Hippocampal formation (tissue), 2 donors: ENCODE measurements around the gene NR4A3.
A peak's percentile ranks its signal among the peaks of the same experiment; 100 is the strongest.

ENCODE experiments used
- DNase-seq, 2 donors: peaks; one replicate each; lab custom pipeline; 2025; lab: John Stamatoyannopoulos, UW

Gene NR4A3

GRCh38 chr9:99814359-99814758 is 7.3 kb upstream of the NR4A3 start:
- no peak for DNase-seq

- DNase-seq, result no peak
Observed at GRCh38 chr9:99816392-99816791, 5.3 kb upstream of the NR4A3 start.

- no peak for DNase-seq
Observed at GRCh38 chr9:99818500-99818899, 3.2 kb upstream of the NR4A3 start.

- DNase-seq, result peak in 1 of 2 donors; percentile 64
Observed at GRCh38 chr9:99819123-99819855, 2.4 kb upstream of the NR4A3 start.

GRCh38 chr9:99819856-99820684 is 1.6 kb upstream of the NR4A3 start:
- peak; percentile 85 to 88 for DNase-seq

- peak; percentile 51 to 69 for DNase-seq
Observed at GRCh38 chr9:99820685-99821395, 845 bp upstream of the NR4A3 start.

GRCh38 chr9:99822109-99822805 is 572 bp downstream of the NR4A3 start:
- peak; percentile 20 to 28 for DNase-seq

- peak; percentile 35 for DNase-seq
Observed at GRCh38 chr9:99822806-99823591, 1.3 kb downstream of the NR4A3 start.

- DNase-seq, result peak; percentile 11 to 20
Observed at GRCh38 chr9:99823681-99824377, 2.1 kb downstream of the NR4A3 start.

- DNase-seq, result no peak
Observed at GRCh38 chr9:99824378-99825171, 2.9 kb downstream of the NR4A3 start.

- DNase-seq, result no peak
Observed at GRCh38 chr9:99825172-99826046, 3.7 kb downstream of the NR4A3 start.

- DNase-seq, result no peak
Observed at GRCh38 chr9:99826579-99826978, 4.9 kb downstream of the NR4A3 start.

GRCh38 chr9:99827244-99827643 is 5.6 kb downstream of the NR4A3 start:
- no peak for DNase-seq

GRCh38 chr9:99828054-99828416 is 6.3 kb downstream of the NR4A3 start:
- no peak for DNase-seq

- DNase-seq, result no peak
Observed at GRCh38 chr9:99828417-99829176, 6.9 kb downstream of the NR4A3 start.

- DNase-seq, result no peak
Observed at GRCh38 chr9:99831857-99832557, 10.3 kb downstream of the NR4A3 start.

GRCh38 chr9:99832558-99832864 is 10.8 kb downstream of the NR4A3 start:
- no peak for DNase-seq

- DNase-seq, result no peak
Observed at GRCh38 chr9:99833735-99834134, 12.1 kb downstream of the NR4A3 start.
